HepG2 (cell line): Measurements from ENCODE around the gene NTM. TPM values are rescaled to one million over a fixed set of nuclear protein-coding genes. Genes with fewer than 3 reads are reported as not detected.

ENCODE experiments used
- ATAC-seq: fragments of 200-7000 bp; cut with Tn5 transposase; 3 replicates; pipeline ENCODE4 v1.9.1; 2020; ENCODE audit warnings: mild to moderate bottlenecking, moderate library complexity
- BruUV-seq: library from RNA; stranded (reverse); fragments of 400-500 nt; replicated peaks from 2 replicates; lab custom pipeline; 2021; lab: Mats Ljungman, UMichigan
- CTCF ChIA-PET: fragments of 300-600 bp; formaldehyde crosslinking; extraction: SDS; loops from one replicate; lab custom pipeline; 2021; ENCODE audit warnings: low total read pairs, inconsistent platforms, low intra/inter-chr PET ratio; lab: Yijun Ruan, JAX
- POLR2A ChIA-PET: fragments of 350-600 bp; sonication (Branson Sonifier 250); formaldehyde crosslinking; loops from one replicate; lab custom pipeline; 2020; ENCODE audit warnings: antibody characterized with exemption, inconsistent platforms; lab: Yijun Ruan, JAX
- DNase-seq: peaks from one replicate; pipeline ENCODE4 v3.0.0-alpha.2; 2015; ENCODE audit warnings: low spot score
- FAIRE-seq: peaks from 3 replicates; lab custom pipeline; 2011; peaks lifted over from hg19 to GRCh38; lab: Jason Lieb, UNC
- H2AFZ ChIP-seq: one replicate; pipeline ENCODE4 v1.6.1; 2011; ENCODE audit warnings: low read length, inconsistent platforms
- H3K27ac ChIP-seq: fragments of 300-600 bp; 3 replicates; pipeline ENCODE4 v1.8.0; 2011; ENCODE audit warnings: mixed run types, mild to moderate bottlenecking, mixed read lengths, low read length, inconsistent platforms; ENCODE audit not compliant: insufficient read depth; ENCODE audit errors: extremely low read length
- H3K27me3 ChIP-seq, 2 experiments: fragments of 200-600 bp in 1 of 2; 2 replicates in 1 of 2; 3 replicates in 1 of 2; pipeline versions ENCODE4 v1.6.0 to v1.8.0; 2011; ENCODE audit warnings: low read length in 2 of 2, mild to moderate bottlenecking in 2 of 2, moderate library complexity in 2 of 2, inconsistent platforms in 1 of 2; ENCODE audit not compliant: insufficient read depth in 2 of 2, control insufficient read depth in 1 of 2
- H3K36me3 ChIP-seq, 2 experiments: fragments of 200-600 bp in 1 of 2; replicated peaks in 1 of 2; 2 replicates in 1 of 2; 3 replicates in 1 of 2; pipeline versions ENCODE4 v1.5.1 to v1.8.0; 2011; ENCODE audit warnings: low read length in 2 of 2, inconsistent platforms in 1 of 2; ENCODE audit not compliant: insufficient read depth in 2 of 2, control insufficient read depth in 1 of 2
- H3K4me1 ChIP-seq: 2 replicates; pipeline ENCODE4 v1.5.1; 2012; ENCODE audit warnings: low read length, inconsistent platforms; ENCODE audit not compliant: insufficient read depth
- H3K4me2 ChIP-seq: 2 replicates; pipeline ENCODE4 v1.6.0; 2011; ENCODE audit warnings: low read depth, low read length, inconsistent platforms
- H3K4me3 ChIP-seq, 3 experiments: fragments of 200-600 bp in 1 of 3; sonication (generic), shearing (Covaris generic) in 1 of 3; replicated peaks in 1 of 3; 2 replicates each; pipeline ENCODE4 v1.5.1; 2011 to 2016; ENCODE audit warnings: low read length in 3 of 3, inconsistent platforms in 2 of 3, low read depth in 2 of 3, mild to moderate bottlenecking in 2 of 3, control low read depth in 1 of 3, mixed read lengths in 1 of 3; ENCODE audit not compliant: insufficient read depth in 1 of 3
- H3K79me2 ChIP-seq: one replicate; pipeline ENCODE4 v1.6.1; 2011; ENCODE audit warnings: low read length, inconsistent platforms; ENCODE audit not compliant: insufficient read depth
- H3K9ac ChIP-seq: 2 replicates; pipeline ENCODE4 v1.6.0; 2011; ENCODE audit warnings: mild to moderate bottlenecking, low read depth, low read length, inconsistent platforms; ENCODE audit not compliant: insufficient read depth
- H3K9me3 ChIP-seq: 2 replicates; pipeline ENCODE4 v1.5.1; 2012; ENCODE audit warnings: mild to moderate bottlenecking, low read length
- H4K20me1 ChIP-seq: 2 replicates; pipeline ENCODE4 v1.6.0; 2011; ENCODE audit warnings: inconsistent platforms, mild to moderate bottlenecking, low read length, moderate library complexity; ENCODE audit not compliant: insufficient read depth
- FOXK1 ChIP-seq: sonication (generic); formaldehyde crosslinking; IDR thresholded peaks from 2 replicates; pipeline ENCODE4 v1.4.0; 2020; ENCODE audit warnings: low read depth, missing genetic modification reagents, borderline replicate concordance
- HOXA5 ChIP-seq: sonication (generic); formaldehyde crosslinking; IDR thresholded peaks from 2 replicates; pipeline ENCODE4 v1.4.0; 2020; ENCODE audit warnings: missing genetic modification reagents
- KLF13 ChIP-seq: sonication (generic); formaldehyde crosslinking; IDR thresholded peaks from 2 replicates; pipeline ENCODE4 v1.4.0; 2020; ENCODE audit warnings: mild to moderate bottlenecking, missing genetic modification reagents
- NPAS2 ChIP-seq: sonication (generic); formaldehyde crosslinking; IDR thresholded peaks from 2 replicates; pipeline ENCODE4 v1.8.0; 2022; ENCODE audit warnings: mild to moderate bottlenecking, missing genetic modification reagents, borderline replicate concordance
- PBX3 ChIP-seq: sonication (generic); formaldehyde crosslinking; IDR thresholded peaks from 2 replicates; pipeline ENCODE4 v1.8.1; 2023; ENCODE audit warnings: missing genetic modification reagents, inconsistent platforms, borderline replicate concordance
- TCF12 ChIP-seq, 2 experiments: fragments of 450-650 bp in 1 of 2; sonication (generic) in 1 of 2; formaldehyde crosslinking in 1 of 2; IDR thresholded peaks; 2 replicates each; pipeline versions ENCODE4 v1.6.1 to v1.8.0; 2017 to 2022; ENCODE audit warnings: antibody characterized with exemption in 1 of 2, mild to moderate bottlenecking in 1 of 2, missing genetic modification reagents in 1 of 2, moderate library complexity in 1 of 2
- YY1 ChIP-seq: IDR thresholded peaks from 2 replicates; pipeline ENCODE4 v1.6.1; 2011; ENCODE audit warnings: low read length, low read depth, moderate library complexity, mild to moderate bottlenecking; ENCODE audit not compliant: insufficient read depth, insufficient replicate concordance
- ZBTB1 ChIP-seq: sonication (generic); formaldehyde crosslinking; IDR thresholded peaks from 2 replicates; pipeline ENCODE4 v1.4.0; 2020; ENCODE audit warnings: missing genetic modification reagents, borderline replicate concordance
- ZFP62 ChIP-seq: sonication (generic); formaldehyde crosslinking; IDR thresholded peaks from 2 replicates; pipeline ENCODE4 v1.4.0; 2020; ENCODE audit warnings: missing genetic modification reagents
- ZMYM4 ChIP-seq: sonication (generic); formaldehyde crosslinking; IDR thresholded peaks from 2 replicates; pipeline ENCODE4 v1.8.1; 2023; ENCODE audit warnings: mild to moderate bottlenecking, missing genetic modification reagents
- ZNF704 ChIP-seq: sonication (generic); formaldehyde crosslinking; IDR thresholded peaks from 2 replicates; pipeline ENCODE4 v1.8.1; 2023; ENCODE audit warnings: mild to moderate bottlenecking, inconsistent platforms, moderate library complexity, missing genetic modification reagents, borderline replicate concordance
- WGBS: methylation state at CpG from one replicate; pipeline ENCODE4 v1.1.6; 2017; ENCODE audit warnings: low lambda C conversion rate; 5-methylcytosine and 5-hydroxymethylcytosine counted together
- in situ Hi-C: cut with HindIII; loops from 2 replicates; pipeline ENCODE4 v1.10.0; 2017; ENCODE audit warnings: low pct_unique_long_range_greater_than_20kb; ENCODE audit not compliant: extremely low pct_ligation_motif_present
- intact Hi-C: fragments of 100-400 bp; cut with micrococcal nuclease; formaldehyde crosslinking; loops from one replicate; pipeline ENCODE4 v1.10.0; 2022; ENCODE audit not compliant: unreplicated experiment
- polyA plus RNA-seq, 8 experiments: library from polyadenylated mRNA; depleted of rRNA in 3 of 8; stranded (reverse) in 7 of 8; unstranded in 1 of 8; fragments of >200 nt; fragmentation: Illumina TruSeq in 4 of 8; extraction: Trizol in 4 of 8; gene quantifications; 2 replicates each; pipeline versions ENCODE4 v1.2.1 to v1.2.3, GENCODE V29; 2011 to 2016; ENCODE audit warnings: low read depth in 4 of 8, missing spikeins in 1 of 8, mixed read lengths in 1 of 8; ENCODE audit not compliant: insufficient read depth in 1 of 8
- total RNA-seq, 5 experiments: library from RNA; depleted of rRNA; stranded (reverse); fragments of >200 nt; fragmentation: Illumina TruSeq; extraction: Trizol; gene quantifications; 2 replicates each; pipeline ENCODE4 v1.2.3, GENCODE V29; 2016; ENCODE audit warnings: low read depth in 1 of 5

The NTM gene
- total and polyA plus RNA-seq, 2 of the 13 experiments (the other 11 are each of a cell fraction or from before 2014, with no cell fraction given): not detected

- H3K4me1 ChIP-seq: no peaks in the 10 kb centered on the region
- in situ Hi-C loops: no loop called here
- intact Hi-C loops: no loop called here
- H3K36me3 ChIP-seq: no peaks in the 10 kb centered on the region
- FAIRE-seq (no peak), DNase-seq (no peak), ATAC-seq (no peak)
- peaks cover 1 to 31% of the 10 kb centered on the region in 2 experiments; a peak in 4 of 5 replicates for H3K27me3 ChIP-seq
- H3K4me3 ChIP-seq: no peak overlapping the region
- CTCF ChIA-PET: no interaction called here
- no TSS peak for BruUV-seq
- H2AFZ ChIP-seq: no peak overlapping the region
- 51% methylated on average over 13 of the region's 13 CpGs for WGBS
- no peak overlapping the region for H3K27ac ChIP-seq
- no peak overlapping the region for H3K9ac ChIP-seq
- H3K79me2 ChIP-seq: no peaks in the 10 kb centered on the region
- no peaks in the 10 kb centered on the region for H4K20me1 ChIP-seq
- H3K4me2 ChIP-seq: no peak overlapping the region
- TF ChIP-seq ZNF704: no peak
- no peak for TF ChIP-seq PBX3 (CRISPR knock-in tag)
- TF ChIP-seq ZFP62 (CRISPR knock-in tag): no peak
- no peak for TF ChIP-seq TCF12 (IDR thresholded peaks at IDR 0.05)
- TF ChIP-seq TCF12 (CRISPR knock-in tag; IDR thresholded peaks at IDR 0.05): no peak
- TF ChIP-seq HOXA5: no peak
- TF ChIP-seq NPAS2 (CRISPR knock-in tag): no peak
- no peak for TF ChIP-seq ZBTB1 (CRISPR knock-in tag)
- TF ChIP-seq ZMYM4 (CRISPR knock-in tag): no peak
- TF ChIP-seq YY1: no peak
- TF ChIP-seq FOXK1 (CRISPR knock-in tag): no peak
- TF ChIP-seq KLF13 (CRISPR knock-in tag): no peak
- TF ChIP-seq, all 625 proteins: peak for 0
- H3K9me3 ChIP-seq: no peaks in the 10 kb centered on the region
- POLR2A ChIA-PET: no interaction called here
Measured at GRCh38 chr11:131373756-131374155, 3.3 kb downstream of the NTM start.
